Activated CD8-positive, alpha-beta T cell treated with anti-CD3 and anti-CD28 coated beads for 36 hours (primary cell): ENCODE measurements around the gene PNPLA7. TPM values are rescaled to one million over a fixed set of nuclear protein-coding genes. Genes with fewer than 3 reads are reported as not detected.
"Not testable (repeated sequence)": the region's sequence is repeated elsewhere in the genome, so short reads cannot be mapped to it uniquely, and the experiment has no call there.

Experiments
- ATAC-seq: fragments of 200-7000 bp; cut with Tn5 transposase; one replicate; pipeline ENCODE4 v1.10.0; 2021; ENCODE audit warnings: mild to moderate bottlenecking, moderate library complexity
- CTCF ChIA-PET: fragments of 350-600 bp; sonication (Branson Sonifier 250); formaldehyde crosslinking; loops from one replicate; lab custom pipeline; 2021; ENCODE audit warnings: antibody characterized with exemption; lab: Charles Lee
- POLR2A ChIA-PET: fragments of 350-600 bp; sonication (Branson Sonifier 250); formaldehyde crosslinking; loops from one replicate; lab custom pipeline; 2021; ENCODE audit warnings: antibody characterized with exemption; lab: Charles Lee
- DNase-seq: peaks from one replicate; pipeline ENCODE4 v3.0.0-alpha.2; 2020
- H3K27ac Mint-ChIP-seq: one replicate; pipeline ENCODE4 v1.8.0; 2021; ENCODE audit warnings: mild to moderate bottlenecking, mixed read lengths
- H3K27me3 Mint-ChIP-seq: one replicate; pipeline ENCODE4 v1.8.0; 2021; ENCODE audit warnings: mixed read lengths
- H3K36me3 Mint-ChIP-seq: one replicate; pipeline ENCODE4 v1.8.0; 2021; ENCODE audit warnings: low read depth, mixed read lengths
- H3K4me1 Mint-ChIP-seq: one replicate; pipeline ENCODE4 v1.8.0; 2021; ENCODE audit warnings: low read depth, mixed read lengths
- H3K4me3 Mint-ChIP-seq: one replicate; pipeline ENCODE4 v1.8.0; 2021; ENCODE audit warnings: mild to moderate bottlenecking, moderate library complexity, mixed read lengths
- H3K9me3 Mint-ChIP-seq: one replicate; pipeline ENCODE4 v1.8.0; 2021; ENCODE audit warnings: mixed read lengths
- CTCF ChIP-seq: fragments of 200-600 bp; IDR thresholded peaks from one replicate; pipeline ENCODE4 v1.8.0; 2022; ENCODE audit warnings: antibody characterized with exemption, mild to moderate bottlenecking
- intact Hi-C: fragments of 100-400 bp; cut with micrococcal nuclease; formaldehyde crosslinking; loops from one replicate; pipeline ENCODE4 v1.10.0; 2022
- total RNA-seq, 2 experiments: library from RNA; stranded (reverse); gene quantifications; one replicate each; pipeline ENCODE4 v1.2.3, GENCODE V29; 2021

PNPLA7 gene
- total RNA-seq, 2 experiments from 2014 or later, result 4.8 to 5.0 TPM

DNA sequence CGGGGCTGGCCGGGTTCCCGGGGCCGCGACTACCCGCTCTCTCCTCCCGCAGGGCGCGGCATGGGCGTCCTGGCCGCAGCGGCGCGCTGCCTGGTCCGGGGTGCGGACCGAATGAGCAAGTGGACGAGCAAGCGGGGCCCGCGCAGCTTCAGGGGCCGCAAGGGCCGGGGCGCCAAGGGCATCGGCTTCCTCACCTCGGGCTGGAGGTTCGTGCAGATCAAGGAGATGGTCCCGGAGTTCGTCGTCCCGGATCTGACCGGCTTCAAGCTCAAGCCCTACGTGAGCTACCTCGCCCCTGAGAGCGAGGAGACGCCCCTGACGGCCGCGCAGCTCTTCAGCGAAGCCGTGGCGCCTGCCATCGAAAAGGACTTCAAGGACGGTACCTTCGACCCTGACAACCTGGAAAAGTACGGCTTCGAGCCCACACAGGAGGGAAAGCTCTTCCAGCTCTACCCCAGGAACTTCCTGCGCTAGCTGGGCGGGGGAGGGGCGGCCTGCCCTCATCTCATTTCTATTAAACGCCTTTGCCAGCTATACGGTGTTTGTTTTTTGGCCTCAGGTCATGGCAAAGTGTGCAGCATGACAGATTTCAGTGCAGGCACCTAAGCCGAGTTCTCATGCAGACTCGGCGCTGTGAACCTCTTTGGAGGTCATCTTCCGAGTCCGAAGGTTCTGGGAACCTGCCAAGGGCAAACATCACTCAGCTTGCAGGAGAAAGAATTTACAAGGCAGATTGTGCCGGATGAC, 2.0 kb upstream of the PNPLA7 start:
- Mint-ChIP-seq H3K9me3 (no peaks in the 10 kb centered on the region), H3K4me1 (peaks cover 14% of the 10 kb centered on the region), H3K27me3 (no peaks in the 10 kb centered on the region), H3K27ac (peak overlapping the region; percentile 47), H3K36me3 (peaks cover 16% of the 10 kb centered on the region), H3K4me3 (peak overlapping the region; percentile 77)
- peak; percentile 3 for ATAC-seq
- peak; percentile 31 for DNase-seq
- no peak for TF ChIP-seq CTCF
- CTCF ChIA-PET, result interaction anchor here (0.7 to 2.8 kb wide), 8 partner anchors 11 to 255 kb away, joined by 3 to 11 read pairs (median 4); partner anchors contain the start of genes DPH7, EXD3 and NOXA1
- POLR2A ChIA-PET, result interaction anchor here (0.6 to 1.4 kb wide), 4 partner anchors 27 to 251 kb away, joined by 3 to 4 read pairs (median 3); partner anchors contain the start of genes EXD3 and NOXA1
- intact Hi-C loops, result no loop called here

- H3K36me3 Mint-ChIP-seq, result peaks cover 12% of the 10 kb centered on the region
- POLR2A ChIA-PET, result interaction anchor here (0.6 to 1.4 kb wide), 4 partner anchors 27 to 250 kb away, joined by 3 to 4 read pairs (median 3); partner anchors contain the start of genes EXD3 and NOXA1
Measured at GRCh38 chr9:137551264-137552021, 1.2 kb upstream of the PNPLA7 start, which contains the start of gene MRPL41. MRPL41 (plus strand) TSS chr9:137551879; CDS start chr9:137552082, 203 bp downstream.

DNA sequence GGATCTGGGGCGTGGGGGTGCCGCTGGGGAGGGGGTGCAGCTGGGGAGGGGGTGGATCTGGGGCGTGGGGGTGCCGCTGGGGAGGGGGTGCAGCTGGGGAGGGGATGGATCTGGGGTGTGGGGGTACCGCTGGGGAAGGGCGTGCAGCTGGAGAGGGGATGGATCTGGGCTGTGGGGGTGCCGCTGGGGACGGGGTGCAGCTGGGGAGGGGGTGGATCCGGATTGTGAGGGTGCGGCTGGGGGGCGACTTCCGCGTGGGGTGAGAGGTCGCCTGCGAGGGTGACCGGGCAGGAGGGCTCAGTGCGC, 709 bp upstream of the PNPLA7 start:
- intact Hi-C loops, H3K9me3 Mint-ChIP-seq, ATAC-seq, H3K27me3 Mint-ChIP-seq, POLR2A ChIA-PET, DNase-seq, H3K27ac Mint-ChIP-seq, CTCF ChIA-PET: not testable (repeated sequence)
- Mint-ChIP-seq H3K4me1 (peaks cover 14% of the 10 kb centered on the region), H3K4me3 (peak overlapping the region; percentile 77), H3K36me3 (peaks cover 12% of the 10 kb centered on the region)

More at GRCh38 chr9:137551264-137552021, 1.2 kb upstream of the PNPLA7 start, which contains the start of gene MRPL41:
- H3K27me3 Mint-ChIP-seq, result no peaks in the 10 kb centered on the region
- CTCF ChIA-PET, result interaction anchor here (0.7 to 2.8 kb wide), 8 partner anchors 11 to 254 kb away, joined by 3 to 11 read pairs (median 4); partner anchors contain the start of genes DPH7, EXD3 and NOXA1
- peak; percentile 49 for TF ChIP-seq CTCF
- peak; percentile 90 for DNase-seq
- ATAC-seq, result peak; percentile 93
- H3K4me3 Mint-ChIP-seq, result peak within 1 kb of the TSS; percentile 77
- H3K9me3 Mint-ChIP-seq, result no peaks in the 10 kb centered on the region
- H3K4me1 Mint-ChIP-seq, result peaks cover 14% of the 10 kb centered on the region
- intact Hi-C loops, result no loop called here
- peak within 1 kb of the TSS; percentile 47 for H3K27ac Mint-ChIP-seq

GRCh38 chr9:137547687-137548543, 2.3 kb downstream of the PNPLA7 start:
- no peaks in the 10 kb centered on the region for H3K9me3 Mint-ChIP-seq
- TF ChIP-seq CTCF, result no peak
- H3K4me3 Mint-ChIP-seq, result no peak overlapping the region
- H3K27me3 Mint-ChIP-seq, result no peaks in the 10 kb centered on the region
- no peak overlapping the region for H3K27ac Mint-ChIP-seq
- H3K36me3 Mint-ChIP-seq, result peaks cover 7% of the 10 kb centered on the region
- ChIA-PET CTCF (no interaction called here), POLR2A (no interaction called here)
- intact Hi-C loops, result no loop called here
- ATAC-seq (no peak), DNase-seq (no peak)
- H3K4me1 Mint-ChIP-seq, result peaks cover 14% of the 10 kb centered on the region

DNA sequence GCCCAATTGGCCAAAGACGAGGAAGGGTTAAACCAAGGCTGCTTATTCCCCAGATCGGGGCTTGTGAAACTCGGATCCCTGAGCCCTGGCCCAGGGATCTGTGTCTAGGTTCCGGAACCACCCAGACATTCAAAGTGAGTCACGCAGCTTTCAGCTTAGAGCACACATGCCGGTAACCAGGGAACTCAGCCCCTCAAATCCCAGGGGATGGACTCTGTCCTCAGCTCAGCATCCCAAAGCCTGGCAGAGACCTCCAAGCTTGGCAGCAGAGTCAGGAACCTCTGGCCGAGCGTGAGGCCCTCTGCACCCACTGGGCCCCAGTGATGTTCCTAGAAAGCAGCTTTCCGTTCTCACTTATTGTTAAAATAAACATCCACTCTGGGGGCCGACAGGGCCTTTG, 5.1 kb downstream of the PNPLA7 start:
- TF ChIP-seq CTCF, result no peak
- H3K4me1 Mint-ChIP-seq, result peaks cover 8% of the 10 kb centered on the region
- intact Hi-C loops, result no loop called here
- no peak overlapping the region for H3K27ac Mint-ChIP-seq
- no peaks in the 10 kb centered on the region for H3K9me3 Mint-ChIP-seq
- no peak for DNase-seq
- H3K4me3 Mint-ChIP-seq, result no peak overlapping the region
- ATAC-seq, result no peak
- no peaks in the 10 kb centered on the region for H3K36me3 Mint-ChIP-seq
- H3K27me3 Mint-ChIP-seq, result no peaks in the 10 kb centered on the region
- ChIA-PET CTCF (interaction anchor here (1.0 to 2.5 kb wide), 5 partner anchors 8 to 35 kb away, joined by 3 to 12 read pairs (median 4); no protein-coding TSS in a partner anchor), POLR2A (interaction anchor here (0.7 to 1.2 kb wide), 2 partner anchors 74 to 137 kb away, joined by 3 read pairs; partner anchors contain the start of gene EHMT1)
